ENCODE measurements around the gene POLD3. TPM values are rescaled to one million over a fixed set of nuclear protein-coding genes. Genes with fewer than 3 reads are reported as not detected.

POLD3 gene
- total RNA-seq, 2 donors from 2014 or later = 4.6 to 7.0 TPM

DNA sequence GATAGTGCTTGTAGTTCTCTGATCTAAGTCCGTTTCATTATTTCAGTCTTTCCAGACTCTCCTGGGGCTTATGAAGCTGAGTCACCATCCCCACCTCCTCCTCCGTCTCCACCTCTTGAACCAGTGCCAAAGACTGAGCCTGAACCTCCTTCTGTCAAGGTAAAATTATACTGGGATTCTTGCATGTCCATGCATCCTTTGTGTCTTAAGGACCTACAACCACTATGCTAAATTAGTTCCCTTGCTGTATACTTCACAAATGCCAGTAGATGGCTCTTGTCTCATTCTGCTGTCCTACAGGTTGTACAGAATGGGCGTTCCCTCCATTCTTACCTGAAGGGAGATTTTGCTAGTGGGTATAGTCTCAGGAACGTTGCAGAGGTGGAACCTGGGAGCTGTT lies 42.2 kb downstream of the POLD3 start:
- no peak overlapping the region for H3K27ac ChIP-seq
- peaks cover 3% of the 10 kb centered on the region for H3K36me3 ChIP-seq
- H3K4me3 ChIP-seq = no peak overlapping the region
- TF ChIP-seq CTCF (IDR thresholded peaks at IDR 0.05) = peak; percentile 15 to 55
- no peaks in the 10 kb centered on the region for H3K9me3 ChIP-seq
- no peaks in the 10 kb centered on the region for H3K4me1 ChIP-seq
- H3K27me3 ChIP-seq = no peaks in the 10 kb centered on the region
- DNase-seq (ENCODE audit: low spot score) = no peak

DNA sequence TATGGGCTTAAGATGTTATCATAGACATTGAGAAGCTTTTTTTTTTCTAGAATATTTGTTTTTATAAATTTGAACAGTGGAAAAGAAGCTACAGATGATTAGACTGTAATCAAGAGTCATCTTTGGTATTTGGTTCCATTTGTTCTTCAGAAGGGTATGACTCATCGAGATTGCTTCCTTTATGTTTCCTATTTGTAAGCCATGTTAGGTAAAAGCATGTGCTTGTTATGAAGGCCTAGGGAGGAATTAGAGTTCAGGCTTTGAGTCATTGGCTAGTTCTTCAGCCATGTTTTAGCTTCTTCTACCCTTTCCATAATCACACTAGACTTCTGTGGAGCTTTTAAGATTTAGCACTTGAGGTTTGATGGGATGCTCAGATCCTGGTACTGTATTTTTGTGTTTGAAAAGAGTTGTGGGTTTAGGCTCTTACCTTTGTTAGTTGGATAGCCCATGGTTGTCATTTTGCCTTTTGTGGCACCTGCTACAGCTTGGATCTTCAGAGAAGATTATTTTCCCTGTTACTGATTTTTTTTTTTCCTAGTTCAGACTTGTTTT lies 44.3 kb downstream of the POLD3 start:
- H3K27ac ChIP-seq = no peak overlapping the region
- DNase-seq (ENCODE audit: low spot score) = no peak
- no peak overlapping the region for H3K4me3 ChIP-seq
- H3K36me3 ChIP-seq = peaks cover 19% of the 10 kb centered on the region
- H3K4me1 ChIP-seq = no peaks in the 10 kb centered on the region
- H3K27me3 ChIP-seq = no peaks in the 10 kb centered on the region
- H3K9me3 ChIP-seq = no peaks in the 10 kb centered on the region
- TF ChIP-seq CTCF (IDR thresholded peaks at IDR 0.05) = no peak

GRCh38 chr11:74637700-74638099 lies 45.3 kb downstream of the POLD3 start:
- Histone ChIP-seq H3K27ac (no peak overlapping the region), H3K9me3 (no peaks in the 10 kb centered on the region), H3K27me3 (no peaks in the 10 kb centered on the region), H3K36me3 (peaks cover 19% of the 10 kb centered on the region), H3K4me3 (no peak overlapping the region), H3K4me1 (no peaks in the 10 kb centered on the region)
- DNase-seq (ENCODE audit: low spot score) = no peak
- no peak for TF ChIP-seq CTCF (IDR thresholded peaks at IDR 0.05)

GRCh38 chr11:74638869-74639268 lies 46.5 kb downstream of the POLD3 start:
- Histone ChIP-seq H3K4me1 (no peaks in the 10 kb centered on the region), H3K4me3 (no peak overlapping the region), H3K27me3 (no peaks in the 10 kb centered on the region), H3K9me3 (no peaks in the 10 kb centered on the region), H3K27ac (no peak overlapping the region), H3K36me3 (peaks cover 19% of the 10 kb centered on the region)
- TF ChIP-seq CTCF (IDR thresholded peaks at IDR 0.05) = no peak
- DNase-seq (ENCODE audit: low spot score) = no peak

GRCh38 chr11:74639533-74639932 lies 47.2 kb downstream of the POLD3 start:
- DNase-seq (ENCODE audit: low spot score) = no peak

More at GRCh38 chr11:74639533-74639932, 47.2 kb downstream of the POLD3 start:
- Histone ChIP-seq H3K27me3 (no peaks in the 10 kb centered on the region), H3K27ac (no peak overlapping the region), H3K36me3 (peaks cover 19% of the 10 kb centered on the region), H3K9me3 (no peaks in the 10 kb centered on the region), H3K4me1 (no peaks in the 10 kb centered on the region), H3K4me3 (no peak overlapping the region)
- TF ChIP-seq CTCF (IDR thresholded peaks at IDR 0.05) = no peak
